H1 (cell line): ENCODE data around the gene OPN5. TPM values are rescaled to one million over a fixed set of nuclear protein-coding genes. Genes with fewer than 3 reads are reported as not detected.

Source experiments
- CTCF ChIA-PET: fragments of 300-600 bp; sonication (Branson Sonifier 250); formaldehyde crosslinking; loops from one replicate; lab custom pipeline; 2021; ENCODE audit not compliant: partially characterized antibody; lab: Charles Lee
- POLR2A ChIA-PET: fragments of 300-600 bp; sonication (Branson Sonifier 250); formaldehyde crosslinking; loops from one replicate; lab custom pipeline; 2021; ENCODE audit warnings: inconsistent platforms; ENCODE audit not compliant: partially characterized antibody; lab: Charles Lee
- DNase-seq, 2 experiments: peaks; one replicate each; pipeline versions ENCODE4 v3.0.0 to v3.0.0-alpha.2; 2010 to 2022; ENCODE audit warnings: low spot score in 2 of 2, low read depth in 1 of 2, mixed read lengths in 1 of 2
- FAIRE-seq: peaks from 2 replicates; lab custom pipeline; 2011; peaks lifted over from hg19 to GRCh38; lab: Jason Lieb, UNC
- H2AFZ ChIP-seq: 2 replicates; pipeline ENCODE4 v1.8.1; 2012; ENCODE audit warnings: low read length, inconsistent platforms
- H2AK5ac ChIP-seq: 2 replicates; pipeline ENCODE4 v1.6.1; 2013; ENCODE audit warnings: low read depth, low read length
- H2BK120ac ChIP-seq: replicated peaks from 2 replicates; pipeline ENCODE3; 2013; ENCODE audit warnings: low read depth, low read length, inconsistent platforms
- H2BK12ac ChIP-seq: 2 replicates; pipeline ENCODE4 v1.6.1; 2013; ENCODE audit warnings: low read depth, low read length
- H2BK15ac ChIP-seq: 2 replicates; pipeline ENCODE4 v1.6.1; 2013; ENCODE audit warnings: low read length
- H2BK20ac ChIP-seq: 2 replicates; pipeline ENCODE4 v1.6.1; 2013; ENCODE audit warnings: low read length
- H2BK5ac ChIP-seq: 2 replicates; pipeline ENCODE4 v1.6.1; 2013; ENCODE audit warnings: low read depth, low read length
- H3K14ac ChIP-seq: 2 replicates; pipeline ENCODE4 v1.6.1; 2013; ENCODE audit warnings: inconsistent platforms; ENCODE audit not compliant: insufficient read length
- H3K18ac ChIP-seq: 2 replicates; pipeline ENCODE4 v1.6.1; 2013; ENCODE audit warnings: low read length; ENCODE audit errors: extremely low read depth
- H3K23ac ChIP-seq: 2 replicates; pipeline ENCODE4 v1.6.1; 2013; ENCODE audit warnings: inconsistent platforms; ENCODE audit not compliant: insufficient read length
- H3K23me2 ChIP-seq: 2 replicates; pipeline ENCODE4 v1.6.1; 2013; ENCODE audit warnings: low read depth, low read length
- H3K27ac ChIP-seq: 2 replicates; pipeline ENCODE4 v1.6.1; 2011; ENCODE audit warnings: low read depth, low read length, inconsistent platforms
- H3K27me3 ChIP-seq, 4 experiments: replicated peaks in 1 of 4; 1 replicate in 1 of 4; 2 replicates in 3 of 4; pipeline versions ENCODE4 v1.6.1 to v1.8.1; 2011 to 2013; ENCODE audit warnings: low read length in 3 of 4, mild to moderate bottlenecking in 3 of 4, inconsistent platforms in 2 of 4, mixed read lengths in 2 of 4, moderate library complexity in 1 of 4; ENCODE audit not compliant: control insufficient read depth in 3 of 4, insufficient read depth in 3 of 4; ENCODE audit errors: extremely low read depth in 1 of 4
- H3K36me3 ChIP-seq, 4 experiments: 2 replicates each; pipeline versions ENCODE4 v1.6.1 to v1.8.1; 2011 to 2013; ENCODE audit warnings: mild to moderate bottlenecking in 4 of 4, low read length in 3 of 4, moderate library complexity in 2 of 4, control low read depth in 1 of 4, inconsistent platforms in 1 of 4; ENCODE audit not compliant: insufficient read depth in 4 of 4, control insufficient read depth in 2 of 4
- H3K4ac ChIP-seq: replicated peaks from 2 replicates; pipeline ENCODE3; 2013; ENCODE audit warnings: low read length, low read depth, mixed read lengths, inconsistent platforms; ENCODE audit not compliant: insufficient read length
- H3K4me1 ChIP-seq, 4 experiments: replicated peaks in 1 of 4; 1 replicate in 1 of 4; 2 replicates in 3 of 4; pipeline versions ENCODE4 v1.6.1 to v1.8.1; 2011 to 2013; ENCODE audit warnings: low read length in 3 of 4, inconsistent platforms in 2 of 4, mixed read lengths in 1 of 4; ENCODE audit not compliant: insufficient read depth in 4 of 4, control insufficient read depth in 3 of 4
- H3K4me2 ChIP-seq, 2 experiments: 2 replicates each; pipeline versions ENCODE4 v1.6.1 to v1.8.1; 2011 to 2013; ENCODE audit warnings: low read depth in 2 of 2, low read length in 2 of 2, control low read depth in 1 of 2, inconsistent platforms in 1 of 2, mild to moderate bottlenecking in 1 of 2; ENCODE audit not compliant: insufficient read depth in 1 of 2
- H3K4me3 ChIP-seq, 4 experiments: fragments of 200-600, 300-600 bp in 1 of 4; sonication (generic), shearing (Covaris generic), sonication (Bioruptor Twin) in 1 of 4; 2 replicates each; pipeline versions ENCODE4 v1.5.1 to v1.8.1; 2011 to 2016; ENCODE audit warnings: low read length in 4 of 4, low read depth in 3 of 4, control low read depth in 2 of 4, inconsistent platforms in 2 of 4, mild to moderate bottlenecking in 2 of 4, mixed read lengths in 1 of 4, moderate library complexity in 1 of 4; ENCODE audit not compliant: insufficient read depth in 2 of 4; ENCODE audit errors: extremely low read depth in 1 of 4
- H3K56ac ChIP-seq: replicated peaks from 2 replicates; pipeline ENCODE3; 2013; ENCODE audit warnings: low read depth, mild to moderate bottlenecking, mixed read lengths, low read length, inconsistent platforms; ENCODE audit not compliant: insufficient read length
- H3K79me1 ChIP-seq: 2 replicates; pipeline ENCODE4 v1.6.1; 2013; ENCODE audit warnings: low read depth, low read length, control low read depth
- H3K79me2 ChIP-seq, 2 experiments: 2 replicates each; pipeline versions ENCODE4 v1.6.1 to v1.8.1; 2012 to 2013; ENCODE audit warnings: low read length in 2 of 2, mild to moderate bottlenecking in 2 of 2, inconsistent platforms in 1 of 2; ENCODE audit not compliant: insufficient read depth in 2 of 2, control insufficient read depth in 1 of 2
- H3K9ac ChIP-seq, 4 experiments: replicated peaks in 1 of 4; 1 replicate in 1 of 4; 2 replicates in 3 of 4; pipeline versions ENCODE4 v1.6.1 to v1.8.1; 2011 to 2013; ENCODE audit warnings: low read depth in 3 of 4, low read length in 3 of 4, control low read depth in 2 of 4, mild to moderate bottlenecking in 2 of 4, moderate library complexity in 2 of 4, inconsistent platforms in 1 of 4; ENCODE audit errors: extremely low read depth in 1 of 4
- H3K9me3 ChIP-seq, 2 experiments: 2 replicates each; pipeline versions ENCODE4 v1.6.1 to v1.8.1; 2012 to 2013; ENCODE audit warnings: mild to moderate bottlenecking in 2 of 2, moderate library complexity in 2 of 2, control low read depth in 1 of 2, inconsistent platforms in 1 of 2, low read depth in 1 of 2, low read length in 1 of 2, mixed read lengths in 1 of 2; ENCODE audit not compliant: insufficient read depth in 2 of 2
- H4K20me1 ChIP-seq, 2 experiments: replicated peaks in 1 of 2; 2 replicates each; pipeline versions ENCODE3 to v1.8.1; 2011 to 2013; ENCODE audit warnings: inconsistent platforms in 2 of 2, low read length in 2 of 2, mild to moderate bottlenecking in 1 of 2; ENCODE audit not compliant: insufficient read depth in 2 of 2, control insufficient read depth in 1 of 2
- H4K5ac ChIP-seq: 2 replicates; pipeline ENCODE4 v1.6.1; 2013; ENCODE audit warnings: low read length, low read depth, mixed read lengths, inconsistent platforms; ENCODE audit not compliant: insufficient read length
- H4K8ac ChIP-seq: 2 replicates; pipeline ENCODE4 v1.8.0; 2013; ENCODE audit warnings: mild to moderate bottlenecking, moderate library complexity, low read length, inconsistent platforms; ENCODE audit not compliant: insufficient read depth; ENCODE audit errors: extremely low read depth
- H4K91ac ChIP-seq: replicated peaks from 2 replicates; pipeline ENCODE3; 2013; ENCODE audit warnings: low read length, mixed read lengths, inconsistent platforms; ENCODE audit not compliant: insufficient read length
- ASH2L ChIP-seq: fragments of 200-600, 300-600 bp; sonication (generic); IDR thresholded peaks from one replicate; pipeline ENCODE4 v1.7.1; 2017; ENCODE audit warnings: low read length
- CEBPB ChIP-seq: IDR thresholded peaks from 2 replicates; pipeline ENCODE4 v1.6.1; 2012; ENCODE audit warnings: low read depth, low read length
- EP300 ChIP-seq, 2 experiments: IDR thresholded peaks; 1 replicate in 1 of 2; 2 replicates in 1 of 2; pipeline ENCODE4 v1.6.1; 2011 to 2012; ENCODE audit warnings: low read depth in 2 of 2, low read length in 2 of 2, mild to moderate bottlenecking in 2 of 2, borderline replicate concordance in 1 of 2, inconsistent platforms in 1 of 2, moderate library complexity in 1 of 2
- MAX ChIP-seq: IDR thresholded peaks from 2 replicates; pipeline ENCODE4 v1.6.1; 2012; ENCODE audit warnings: inconsistent platforms
- POLR2A ChIP-seq, 2 experiments: IDR thresholded peaks; 1 replicate in 1 of 2; 2 replicates in 1 of 2; pipeline ENCODE4 v1.6.1; 2011; ENCODE audit warnings: low read depth in 2 of 2, low read length in 2 of 2, mild to moderate bottlenecking in 2 of 2; ENCODE audit errors: control extremely low read depth in 1 of 2
- SIN3A ChIP-seq, 2 experiments: IDR thresholded peaks in 1 of 2; conservative IDR thresholded peaks in 1 of 2; 2 replicates each; pipeline ENCODE4 v1.6.1; 2011 to 2012; ENCODE audit warnings: low read length in 2 of 2, improper control_type of control experiment in 1 of 2, low read depth in 1 of 2, mild to moderate bottlenecking in 1 of 2
- TEAD4 ChIP-seq: IDR thresholded peaks from 2 replicates; pipeline ENCODE4 v1.6.1; 2012; ENCODE audit warnings: low read depth, low read length, inconsistent platforms, mixed read lengths
- YY1 ChIP-seq: IDR thresholded peaks from 2 replicates; pipeline ENCODE4 v1.6.1; 2011; ENCODE audit warnings: low read depth, mild to moderate bottlenecking, low read length
- WGBS, 2 experiments: shearing (Covaris generic) in 1 of 2; methylation state at CpG; one replicate each; pipeline versions ENCODE4 v1.1.6 to v1.1.7; 2013 to 2015; ENCODE audit warnings: low lambda C conversion rate in 2 of 2, mixed read lengths in 2 of 2, inconsistent platforms in 1 of 2, low coverage in 1 of 2, missing lambda C conversion rate in 1 of 2; ENCODE audit not compliant: insufficient replicate concordance in 2 of 2, insufficient coverage in 1 of 2, insufficient read length in 1 of 2; ENCODE audit errors: extremely low coverage in 1 of 2, missing lambda C conversion rate in 1 of 2; 5-methylcytosine and 5-hydroxymethylcytosine counted together
- polyA plus RNA-seq, 7 experiments: library from polyadenylated mRNA; depleted of rRNA in 3 of 7; stranded (reverse) in 5 of 7; unstranded in 2 of 7; fragments of >200 nt in 5 of 7; fragments of 200-250 nt in 2 of 7; gene quantifications; 1 replicate in 5 of 7; 2 replicates in 1 of 7; 4 replicates in 1 of 7; pipeline versions ENCODE4 v1.2.1 to v1.2.3, GENCODE V29; 2011 to 2013; ENCODE audit warnings: missing spikeins in 2 of 7, mixed read lengths in 2 of 7
- total RNA-seq: library from RNA; stranded (reverse); fragmentation: NEBNext Ultra II Directional; extraction: Animal tissue kit (Norgen Biotek cat#: 25700); gene quantifications from 2 replicates; pipeline ENCODE4 v1.2.1, GENCODE V29; 2021

OPN5 gene
- total and polyA plus RNA-seq, 2 of the 8 experiments (the other 6 are each of a cell fraction or from before 2014, with no cell fraction given), result not detected

DNA sequence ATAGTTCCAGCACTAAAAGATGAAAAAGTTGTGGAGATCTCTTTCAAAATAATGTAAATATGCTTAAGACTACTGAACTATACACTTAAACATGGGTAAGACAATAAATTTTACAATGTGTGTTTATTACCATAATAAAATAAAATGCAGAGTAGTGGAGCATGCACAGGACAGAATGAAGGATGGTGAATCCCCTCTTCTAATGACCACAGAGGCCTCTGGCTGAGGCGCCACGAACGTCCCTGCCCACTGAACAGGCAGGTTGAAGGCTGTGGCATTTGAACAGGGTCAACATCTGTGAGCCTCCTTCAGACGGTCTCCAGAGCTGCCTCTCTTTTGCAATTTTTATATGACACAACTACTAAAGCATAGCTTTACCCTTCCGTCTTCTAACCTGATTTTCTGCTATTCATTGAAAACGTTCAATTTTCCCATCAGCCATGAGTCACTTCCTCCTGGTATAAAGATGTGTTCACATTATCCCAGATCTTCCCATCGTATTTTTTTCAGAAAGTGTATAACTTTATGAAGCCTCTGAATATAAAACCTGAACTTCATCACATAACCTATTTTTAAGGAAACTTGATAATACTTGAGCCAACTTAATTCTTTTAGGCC lies 45.6 kb upstream of the OPN5 start:
- H2BK5ac ChIP-seq, result no peak overlapping the region
- no peak for TF ChIP-seq SIN3A (conservative IDR thresholded peaks at IDR 0.05 in 1 of 2, IDR thresholded peaks at IDR 0.05 in 1 of 2; ENCODE audit: low read depth in 1 of 2, low read length in 2 of 2)
- no peak for TF ChIP-seq POLR2A (IDR thresholded peaks at IDR 0.05; ENCODE audit: control extremely low read depth in 1 of 2, low read depth in 2 of 2, low read length in 2 of 2)
- no peak for TF ChIP-seq ASH2L
- no peak for TF ChIP-seq MAX
- TF ChIP-seq EP300 (IDR thresholded peaks at IDR 0.05; ENCODE audit: borderline replicate concordance in 1 of 2, low read depth in 2 of 2, low read length in 2 of 2), result no peak
- TF ChIP-seq CEBPB, result no peak
- TF ChIP-seq YY1, result no peak
- TF ChIP-seq TEAD4, result no peak
- H3K4me2 ChIP-seq, result no peak overlapping the region; a peak in 1 of 4 replicates
- no peaks in the 10 kb centered on the region for H3K27me3 ChIP-seq
- H2BK15ac ChIP-seq, result no peak overlapping the region
- H3K4ac ChIP-seq, result no peak overlapping the region
- H3K36me3 ChIP-seq, result no peaks in the 10 kb centered on the region
- H2AK5ac ChIP-seq, result no peak overlapping the region
- H3K4me3 ChIP-seq, result no peak overlapping the region
- H2BK120ac ChIP-seq, result peak overlapping the region; percentile 10
- H2AFZ ChIP-seq, result no peak overlapping the region
- H3K79me1 ChIP-seq, result no peaks in the 10 kb centered on the region
- CTCF ChIA-PET, result no interaction called here
- H3K23ac ChIP-seq, result no peak overlapping the region
- POLR2A ChIA-PET, result no interaction called here
- no peak for FAIRE-seq
- no peak overlapping the region for H3K27ac ChIP-seq
- H2BK20ac ChIP-seq, result peak overlapping the region; percentile 82; the same call in 1 of the 2 replicates
- no peak overlapping the region for H3K56ac ChIP-seq
- no peak overlapping the region for H4K5ac ChIP-seq
- no peak overlapping the region for H4K8ac ChIP-seq
- DNase-seq, result no peak
- no peak overlapping the region for H2BK12ac ChIP-seq
- no peaks in the 10 kb centered on the region; the same call in 1 of the 2 replicates for H3K23me2 ChIP-seq
- H3K14ac ChIP-seq, result no peak overlapping the region
- no peak overlapping the region for H3K9ac ChIP-seq
- no peak overlapping the region; the same call in 1 of the 2 replicates for H3K18ac ChIP-seq
- no peaks in the 10 kb centered on the region for H3K9me3 ChIP-seq
- H3K79me2 ChIP-seq, result no peaks in the 10 kb centered on the region
- peaks cover 4 to 18% (median 11%) of the 10 kb centered on the region in 4 experiments; a peak in 6 of 7 replicates for H3K4me1 ChIP-seq
- H4K91ac ChIP-seq, result peak overlapping the region; percentile 34
- H4K20me1 ChIP-seq, result no peaks in the 10 kb centered on the region
- WGBS, 2 experiments, result 75% methylated on average over 7 of the region's 7 CpGs; no CpG with 5 or more reads in 1 of the 2 experiments
